Measurements from ENCODE around the gene LGALS3BP.
A peak's percentile ranks its signal among the peaks of the same experiment; 100 is the strongest.

Gene LGALS3BP

GRCh38 chr17:78935419-78936323, 44.1 kb downstream of the LGALS3BP start:
- no peak for DNase-seq (ENCODE audit: low read depth)

GRCh38 chr17:78934681-78935418, 44.9 kb downstream of the LGALS3BP start:
- DNase-seq (ENCODE audit: low read depth): no peak

GRCh38 chr17:78933959-78934568, 45.7 kb downstream of the LGALS3BP start:
- no peak for DNase-seq (ENCODE audit: low read depth)

GRCh38 chr17:78933025-78933958, 46.4 kb downstream of the LGALS3BP start:
- DNase-seq (ENCODE audit: low read depth): no peak

GRCh38 chr17:78929908-78930775, 49.6 kb downstream of the LGALS3BP start:
- DNase-seq (ENCODE audit: low read depth): no peak

- DNase-seq (ENCODE audit: low read depth): no peak
Observed at GRCh38 chr17:78925662-78926555, 53.8 kb downstream of the LGALS3BP start.

- DNase-seq (ENCODE audit: low read depth): peak; percentile 41
Observed at GRCh38 chr17:78925234-78925633, 54.5 kb downstream of the LGALS3BP start, which contains the start of gene TIMP2. Gene TIMP2, minus strand, starts transcription at chr17:78925387. Its CDS starts 299 bp downstream, at chr17:78925088.

GRCh38 chr17:78924481-78925151, 55.1 kb downstream of the LGALS3BP start:
- DNase-seq (ENCODE audit: low read depth): no peak

- DNase-seq (ENCODE audit: low read depth): peak; percentile 31
Observed at GRCh38 chr17:78923660-78924453, 55.9 kb downstream of the LGALS3BP start.

- no peak for DNase-seq (ENCODE audit: low read depth)
Observed at GRCh38 chr17:78922816-78923498, 56.8 kb downstream of the LGALS3BP start.

- DNase-seq (ENCODE audit: low read depth): no peak
Observed at GRCh38 chr17:78921437-78921971, 58.2 kb downstream of the LGALS3BP start.

Data from stimulated activated CD8-positive, alpha-beta memory T cell treated with anti-CD3 and anti-CD28 coated beads, Interleukin-12 subunit alpha, Interleukin-12 subunit beta, amount 100 ng/mL, for 1 hour (primary cell).